NCI-H526 treated with DMSO at 0.1 percent for 48 hours (cell line): ENCODE measurements around the gene KCNIP4.

ENCODE experiments used
- DNase-seq: peaks from one replicate; lab custom pipeline; 2025; lab: John Stamatoyannopoulos, UW

KCNIP4 gene

GRCh38 chr4:20938204-20938603 is 1010.4 kb downstream of the KCNIP4 start:
- DNase-seq = no peak

GRCh38 chr4:20926529-20926928 is 1022.0 kb downstream of the KCNIP4 start:
- no peak for DNase-seq

DNA sequence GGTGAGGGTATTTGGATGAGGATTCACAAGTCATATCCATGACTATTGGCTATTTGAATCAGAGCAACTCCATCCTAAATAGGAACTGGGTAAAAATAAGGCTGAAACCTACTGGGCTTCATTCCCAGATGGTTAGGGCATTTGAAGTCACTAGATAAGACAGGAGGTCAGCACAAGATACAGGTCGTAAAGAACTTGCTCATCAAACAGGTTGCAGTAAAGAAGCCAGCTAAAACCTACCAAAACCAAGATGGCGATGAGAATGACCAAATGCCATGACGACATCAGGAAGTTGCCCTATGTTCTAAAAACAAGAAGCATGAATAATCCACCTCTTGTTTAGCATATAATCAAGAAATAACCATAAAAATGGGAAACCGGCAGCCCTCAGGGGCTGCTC is 1023.4 kb downstream of the KCNIP4 start:
- DNase-seq = no peak

DNA sequence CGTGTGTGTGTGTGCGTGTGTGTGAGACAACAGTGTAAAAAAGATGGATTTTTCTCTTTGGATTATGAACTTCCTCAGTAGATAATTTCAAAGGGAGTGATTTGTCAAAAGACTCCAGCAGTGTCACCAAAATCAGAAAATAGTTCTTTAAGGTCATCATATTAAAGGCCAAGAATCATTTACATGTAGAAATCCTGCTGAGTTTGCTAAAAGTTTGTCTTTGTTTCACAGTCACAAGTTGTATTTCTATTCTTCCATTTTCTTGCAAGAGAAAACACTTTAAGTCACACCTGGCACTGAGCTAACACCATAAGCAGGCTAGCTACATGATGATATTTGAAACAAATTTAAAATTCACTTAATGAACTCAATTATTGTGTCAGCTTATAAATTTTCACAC is 1025.6 kb downstream of the KCNIP4 start:
- DNase-seq = no peak

DNA sequence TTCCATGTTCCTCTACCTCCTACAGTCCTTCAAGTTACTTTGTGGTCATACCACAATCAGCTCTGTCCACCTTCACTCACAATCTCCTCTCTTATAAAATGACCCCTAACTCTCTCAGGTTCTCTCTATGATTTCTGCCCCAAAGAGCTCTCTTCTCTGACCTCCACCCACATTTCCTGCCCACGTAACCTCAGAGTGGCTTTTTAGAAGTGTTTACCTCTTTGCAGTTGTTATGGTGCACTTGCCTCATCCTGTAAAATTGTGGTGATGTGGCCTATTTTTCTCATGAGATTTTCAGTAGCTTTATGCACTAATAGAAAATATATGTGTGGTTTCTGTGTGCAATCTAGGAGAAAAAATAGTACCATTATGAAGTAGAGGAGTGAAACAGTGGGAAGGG is 1032.5 kb downstream of the KCNIP4 start:
- no peak for DNase-seq

DNA sequence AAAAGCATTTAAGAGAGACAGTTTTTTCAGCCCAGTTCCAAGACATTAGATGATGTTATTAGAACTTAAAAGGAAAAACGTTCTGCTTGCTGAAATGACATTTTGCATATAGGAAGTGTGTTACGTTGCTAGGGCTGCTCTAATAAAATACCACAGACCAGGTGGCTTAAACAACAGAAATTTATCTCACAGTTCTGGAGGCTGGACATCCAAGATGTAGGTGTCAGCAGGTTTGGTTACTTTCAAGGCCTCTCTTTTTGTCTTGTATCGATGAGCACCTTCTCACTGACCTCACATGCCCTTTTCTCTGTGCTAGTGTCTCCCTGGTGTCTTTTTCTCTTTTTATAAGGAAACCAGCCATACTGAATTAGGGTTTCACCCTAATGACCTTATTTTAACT is 1043.6 kb downstream of the KCNIP4 start:
- DNase-seq = no peak

DNA sequence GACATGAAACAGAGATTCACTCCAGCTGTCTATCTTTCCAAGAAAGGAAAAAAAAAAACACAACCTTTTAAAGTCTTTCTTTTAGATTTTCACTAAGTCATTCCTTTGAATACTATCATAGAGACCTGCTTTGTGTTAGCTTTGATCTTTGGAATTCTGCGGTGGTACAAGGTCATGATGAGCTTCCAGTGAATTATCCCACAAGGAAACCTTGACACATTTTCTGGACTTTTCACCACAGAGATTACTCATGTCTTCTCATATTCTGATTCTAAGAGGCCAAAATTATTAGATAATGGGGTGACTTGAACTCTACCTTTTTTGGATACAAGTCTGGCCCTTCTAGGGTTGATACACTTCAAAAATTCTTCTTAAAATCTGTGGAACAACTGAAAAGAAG is 1046.7 kb downstream of the KCNIP4 start:
- no peak for DNase-seq

- no peak for DNase-seq
Observed at GRCh38 chr4:20899591-20899990, 1049.0 kb downstream of the KCNIP4 start.

- no peak for DNase-seq
Observed at GRCh38 chr4:20895988-20896387, 1052.6 kb downstream of the KCNIP4 start.

DNA sequence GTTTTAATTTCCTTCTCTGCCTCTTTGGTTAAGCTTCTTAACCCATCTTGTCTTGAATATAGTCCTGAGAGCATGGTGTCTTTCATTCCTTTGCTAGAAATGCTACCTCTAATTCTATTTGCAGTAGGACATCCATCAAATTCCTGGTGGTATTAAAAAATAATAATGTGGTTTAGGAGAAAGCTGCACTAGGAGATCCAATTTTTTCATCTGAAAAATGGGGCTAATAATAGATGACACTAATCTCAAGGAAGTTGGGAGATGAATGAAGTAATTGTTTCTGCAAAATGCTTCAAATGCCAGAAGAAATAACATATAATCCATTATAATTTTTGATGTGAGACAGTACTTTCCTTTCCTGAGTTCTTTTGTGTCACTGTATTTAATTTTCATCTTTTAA is 1053.4 kb downstream of the KCNIP4 start:
- no peak for DNase-seq

- DNase-seq = no peak
Observed at GRCh38 chr4:20890761-20891160, 1057.8 kb downstream of the KCNIP4 start.

- DNase-seq = no peak
Observed at GRCh38 chr4:20889901-20890300, 1058.7 kb downstream of the KCNIP4 start.

DNA sequence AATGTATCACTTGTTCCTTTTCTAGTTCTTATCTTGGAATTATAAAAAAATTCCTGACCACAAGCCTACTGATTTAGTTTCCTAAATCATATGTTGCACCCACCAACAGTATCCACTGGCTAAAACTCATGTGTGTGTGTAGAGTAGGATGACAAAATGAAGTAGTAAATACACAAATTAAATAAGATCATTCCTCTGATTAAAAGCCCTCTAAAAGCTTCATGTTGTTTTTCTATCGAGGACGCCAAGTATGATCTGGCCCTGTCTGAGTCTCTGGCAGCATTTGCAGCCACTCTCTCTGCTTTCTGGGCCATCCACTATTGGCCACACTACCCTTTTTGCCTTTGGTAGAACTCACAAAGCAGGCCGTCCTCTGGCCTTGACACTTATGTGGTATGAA is 1064.9 kb downstream of the KCNIP4 start:
- no peak for DNase-seq

GRCh38 chr4:20883231-20883630 is 1065.3 kb downstream of the KCNIP4 start:
- no peak for DNase-seq

DNA sequence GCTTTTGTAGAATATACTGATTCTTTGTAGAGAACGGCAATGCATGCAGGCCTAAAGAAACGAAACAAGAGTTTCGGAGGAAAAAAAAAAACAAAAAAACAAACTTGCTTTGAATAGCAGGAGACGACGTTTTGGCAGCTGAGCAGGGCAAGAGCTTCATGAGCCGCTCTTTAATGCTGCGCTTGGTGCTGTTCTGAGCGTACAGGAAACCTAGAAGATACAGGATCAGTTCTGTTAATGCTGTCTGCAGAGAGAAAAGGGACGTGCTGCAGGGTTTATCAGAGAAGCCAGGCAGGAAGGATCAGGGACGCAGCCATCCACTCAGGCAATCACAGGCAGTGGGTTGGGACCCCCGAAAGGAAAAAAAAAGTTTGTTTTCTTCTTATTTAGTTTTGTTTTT is 1066.1 kb downstream of the KCNIP4 start:
- no peak for DNase-seq

GRCh38 chr4:20881658-20882057 is 1066.9 kb downstream of the KCNIP4 start:
- no peak for DNase-seq

DNA sequence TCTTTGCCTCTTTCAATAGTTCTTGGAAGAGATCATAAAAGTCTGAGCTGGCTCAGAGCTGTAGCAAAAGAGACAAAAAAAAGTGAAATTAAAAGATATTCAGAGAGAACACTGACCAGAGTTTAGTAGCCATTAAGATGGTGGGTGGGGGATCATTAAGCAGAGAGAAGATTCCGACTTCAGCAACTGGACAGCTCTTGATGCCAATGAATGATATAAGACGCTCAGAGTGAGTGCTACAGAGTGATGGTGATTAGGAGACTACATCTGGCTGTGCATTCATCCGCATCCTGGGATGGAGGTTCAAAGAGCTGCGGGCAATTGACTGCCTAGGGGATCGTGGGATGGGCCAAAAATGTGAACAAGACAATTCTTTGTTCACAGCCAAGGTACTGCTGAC is 1069.8 kb downstream of the KCNIP4 start:
- no peak for DNase-seq

- no peak for DNase-seq
Observed at GRCh38 chr4:20870436-20870835, 1078.1 kb downstream of the KCNIP4 start.

- DNase-seq = no peak
Observed at GRCh38 chr4:20868108-20868507, 1080.5 kb downstream of the KCNIP4 start.

DNA sequence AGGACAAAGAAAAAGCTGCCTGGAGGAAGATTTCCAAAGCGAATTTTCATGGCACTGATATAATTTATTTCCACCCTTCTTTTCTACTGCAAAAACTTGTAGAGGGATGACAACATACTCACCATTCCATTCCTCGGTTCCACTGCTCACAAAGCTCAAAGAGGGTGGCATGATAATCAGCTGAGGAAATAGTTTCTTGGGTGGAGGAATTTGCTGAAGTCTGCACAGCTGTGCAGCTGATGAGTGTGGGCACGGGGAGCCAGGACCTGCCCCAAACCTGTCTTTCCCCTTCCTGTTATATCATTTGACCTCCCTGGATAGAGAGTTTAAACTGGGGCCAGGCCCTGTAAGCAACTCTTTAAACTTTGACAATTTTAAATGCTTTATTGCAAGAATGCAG is 1087.7 kb downstream of the KCNIP4 start:
- no peak for DNase-seq

DNA sequence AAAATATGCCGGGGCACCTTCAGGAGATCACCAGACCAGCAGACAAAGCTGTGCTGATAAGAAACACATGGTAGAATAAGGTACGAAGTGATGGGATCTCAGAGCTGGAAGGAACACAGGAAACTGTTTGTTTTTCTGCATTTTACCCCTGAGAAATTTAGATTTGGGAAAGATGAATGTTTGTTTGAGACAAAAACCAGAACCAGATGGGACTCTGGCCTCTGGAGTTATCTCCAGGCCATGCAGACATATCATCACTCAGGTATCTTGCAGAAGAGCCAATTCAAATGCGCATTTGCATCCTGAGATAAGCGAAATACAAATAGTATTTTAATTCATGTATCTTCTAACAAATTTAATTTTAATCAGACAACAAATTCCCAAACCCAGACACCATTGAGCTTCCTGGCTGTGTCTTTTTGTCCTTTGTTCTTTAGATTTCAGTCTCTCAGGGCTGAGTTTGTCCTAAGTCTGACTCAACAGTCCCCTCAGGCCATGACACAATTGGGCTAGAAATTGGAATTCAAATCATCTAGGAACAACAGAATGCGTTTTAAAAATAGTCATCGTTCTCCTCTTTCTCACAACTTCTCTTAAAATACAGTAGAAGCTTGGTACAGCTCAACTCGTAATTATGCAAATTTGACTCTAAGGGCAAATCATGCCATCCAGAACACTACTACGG is 1089.3 kb downstream of the KCNIP4 start:
- peak; percentile 11 for DNase-seq

DNA sequence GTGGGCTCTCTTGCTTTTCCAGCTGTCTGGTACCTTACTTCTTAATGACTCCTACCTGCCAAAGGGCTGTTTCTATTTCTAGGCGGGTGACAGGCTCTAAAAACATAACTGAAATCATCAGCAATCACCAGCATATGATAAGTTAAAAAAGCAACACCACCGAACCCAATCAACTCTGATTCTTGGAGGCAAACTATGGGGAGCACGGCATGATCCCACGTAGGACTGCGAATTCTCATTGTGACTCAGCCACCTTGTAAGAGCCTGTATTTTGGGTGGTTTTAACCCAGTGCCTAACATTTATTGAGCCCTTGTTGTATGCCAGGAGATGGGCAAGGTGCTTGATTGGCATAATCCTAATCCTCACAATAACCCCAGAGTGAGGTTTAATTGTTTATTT is 1091.5 kb downstream of the KCNIP4 start:
- DNase-seq = no peak

DNA sequence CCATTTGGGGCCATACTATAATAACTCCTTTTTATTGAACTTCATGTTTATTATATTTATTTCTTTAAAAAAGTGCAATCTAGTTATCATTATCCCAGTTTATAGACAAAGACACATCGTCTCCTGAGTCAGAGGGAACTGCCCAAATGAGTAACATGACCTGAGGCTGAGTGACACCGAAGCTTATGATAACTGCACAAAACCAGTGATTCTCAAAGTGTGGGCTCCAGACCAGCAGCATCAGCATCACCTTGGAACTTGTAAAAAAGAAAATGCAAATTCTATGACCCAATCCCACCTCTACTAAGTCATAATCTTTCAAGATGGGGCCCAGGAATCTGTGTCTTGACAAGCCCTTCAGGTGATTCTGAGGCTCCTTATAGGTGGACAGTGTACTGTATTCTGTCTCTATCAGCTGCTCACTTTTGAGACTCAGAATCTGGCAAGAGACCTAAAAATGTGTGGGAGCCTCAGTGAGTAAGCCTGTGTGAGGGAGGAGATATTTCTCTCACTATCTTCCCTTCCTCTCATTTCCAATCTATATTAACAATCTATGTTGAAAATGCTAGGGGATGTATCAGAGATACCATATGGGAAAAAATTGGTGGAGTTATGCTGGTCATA is 1101.3 kb downstream of the KCNIP4 start:
- no peak for DNase-seq

DNA sequence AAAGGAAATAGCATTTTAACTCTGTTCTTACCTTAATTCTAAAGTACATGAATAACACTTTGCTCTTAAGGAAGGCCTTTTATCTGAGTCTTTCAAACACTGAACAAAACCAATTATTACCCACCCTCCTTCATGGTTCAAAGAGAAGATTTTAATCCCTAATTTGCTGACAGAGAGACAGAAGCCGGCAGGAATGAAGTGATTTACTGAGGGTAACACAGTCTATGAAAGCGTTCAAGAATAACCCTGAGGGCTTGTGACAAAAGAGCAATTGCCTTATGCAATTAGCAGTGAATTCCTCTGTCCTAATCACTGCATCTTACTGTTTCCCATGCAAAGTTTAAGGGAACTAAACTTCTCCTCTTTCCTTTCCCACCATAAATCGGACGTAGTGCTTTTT is 1104.3 kb downstream of the KCNIP4 start:
- DNase-seq = no peak
